Measurements from ENCODE around the gene CFAP43.

- TF ChIP-seq POLR2A (IDR thresholded peaks at IDR 0.05; ENCODE audit: low read depth, low read length) (no peak), POLR2AphosphoS5 (IDR thresholded peaks at IDR 0.05; ENCODE audit: low read depth, low read length) (no peak), TAF1 (IDR thresholded peaks at IDR 0.05; ENCODE audit: low read depth, low read length) (no peak)
Measured at GRCh38 chr10:104277785-104278184, 45.6 kb upstream of the CFAP43 start.
